Stimulated activated CD8-positive, alpha-beta memory T cell treated with anti-CD3 and anti-CD28 coated beads, Interleukin-7, amount 100 ng/mL, for 24 hours (primary cell): Measurements from ENCODE around the gene VSX1.

ENCODE experiments used
- DNase-seq: peaks from one replicate; pipeline ENCODE4 v3.0.0-alpha.2; 2020; ENCODE audit warnings: low read depth

VSX1 gene

GRCh38 chr20:25040438-25040831 lies 41.5 kb downstream of the VSX1 start:
- no peak for DNase-seq

- no peak for DNase-seq
These were observed 42.1 kb downstream of the VSX1 start for GRCh38 chr20:25039697-25040437.

- no peak for DNase-seq
These were observed 43.3 kb downstream of the VSX1 start for GRCh38 chr20:25038591-25039015.

GRCh38 chr20:25038103-25038410 lies 43.9 kb downstream of the VSX1 start:
- no peak for DNase-seq

GRCh38 chr20:25037288-25038102 lies 44.4 kb downstream of the VSX1 start:
- DNase-seq: no peak

GRCh38 chr20:25036331-25036936 lies 45.5 kb downstream of the VSX1 start:
- no peak for DNase-seq

GRCh38 chr20:25035921-25036320 lies 46.0 kb downstream of the VSX1 start:
- DNase-seq: no peak

- DNase-seq: no peak
These were observed 48.0 kb downstream of the VSX1 start for GRCh38 chr20:25033924-25034300.

- no peak for DNase-seq
These were observed 48.5 kb downstream of the VSX1 start for GRCh38 chr20:25033265-25033923.

- DNase-seq: no peak
These were observed 49.3 kb downstream of the VSX1 start for GRCh38 chr20:25032478-25033264.

- no peak for DNase-seq
These were observed 49.9 kb downstream of the VSX1 start for GRCh38 chr20:25032065-25032477.

GRCh38 chr20:25031241-25031640 lies 50.7 kb downstream of the VSX1 start:
- DNase-seq: no peak

GRCh38 chr20:25030649-25031207 lies 51.2 kb downstream of the VSX1 start:
- DNase-seq: no peak

GRCh38 chr20:25030007-25030648 lies 51.8 kb downstream of the VSX1 start:
- no peak for DNase-seq

- no peak for DNase-seq
These were observed 55.8 kb downstream of the VSX1 start for GRCh38 chr20:25025986-25026605.
